AG04450 (cell line): Measurements from ENCODE around the gene ZDHHC7. TPM values are rescaled to one million over a fixed set of nuclear protein-coding genes. Genes with fewer than 3 reads are reported as not detected.

Experiments
- CTCF ChIA-PET: fragments of 300-600, 350-600 bp; formaldehyde crosslinking; extraction: SDS; loops from one replicate; lab custom pipeline; 2022; ENCODE audit warnings: antibody characterized with exemption, inconsistent platforms; lab: Charles Lee
- POLR2A ChIA-PET: fragments of 350-600 bp; formaldehyde crosslinking; extraction: SDS; loops from one replicate; lab custom pipeline; 2021; ENCODE audit warnings: antibody characterized with exemption, inconsistent platforms; lab: Yijun Ruan, JAX
- DNase-seq: peaks from one replicate; pipeline ENCODE4 v3.0.0-alpha.2; 2011; ENCODE audit warnings: low read depth, low spot score
- H3K27ac ChIP-seq: one replicate; pipeline ENCODE4 v1.5.1; 2012; ENCODE audit warnings: low read depth, low read length, control low read depth
- H3K27me3 ChIP-seq: one replicate; pipeline ENCODE4 v1.6.0; 2012; ENCODE audit warnings: low read length; ENCODE audit not compliant: control insufficient read depth, insufficient read depth
- H3K4me3 ChIP-seq: 2 replicates; pipeline ENCODE4 v1.5.1; 2011; ENCODE audit warnings: mild to moderate bottlenecking, low read depth, low read length, control low read depth
- H3K9me3 ChIP-seq: 2 replicates; pipeline ENCODE4 v1.5.1; 2012; ENCODE audit warnings: low read length; ENCODE audit not compliant: control insufficient read depth, insufficient read depth
- CTCF ChIP-seq: IDR thresholded peaks from 2 replicates; pipeline ENCODE4 v1.5.1; 2011; ENCODE audit warnings: low read depth, low read length, control low read depth, inconsistent platforms
- polyA plus RNA-seq: library from polyadenylated mRNA; depleted of rRNA; stranded (reverse); fragments of >200 nt; gene quantifications from 2 replicates; pipeline ENCODE4 v1.2.3, GENCODE V29; 2011

The ZDHHC7 gene
- polyA plus RNA-seq, 1 experiment: 136 TPM

DNA sequence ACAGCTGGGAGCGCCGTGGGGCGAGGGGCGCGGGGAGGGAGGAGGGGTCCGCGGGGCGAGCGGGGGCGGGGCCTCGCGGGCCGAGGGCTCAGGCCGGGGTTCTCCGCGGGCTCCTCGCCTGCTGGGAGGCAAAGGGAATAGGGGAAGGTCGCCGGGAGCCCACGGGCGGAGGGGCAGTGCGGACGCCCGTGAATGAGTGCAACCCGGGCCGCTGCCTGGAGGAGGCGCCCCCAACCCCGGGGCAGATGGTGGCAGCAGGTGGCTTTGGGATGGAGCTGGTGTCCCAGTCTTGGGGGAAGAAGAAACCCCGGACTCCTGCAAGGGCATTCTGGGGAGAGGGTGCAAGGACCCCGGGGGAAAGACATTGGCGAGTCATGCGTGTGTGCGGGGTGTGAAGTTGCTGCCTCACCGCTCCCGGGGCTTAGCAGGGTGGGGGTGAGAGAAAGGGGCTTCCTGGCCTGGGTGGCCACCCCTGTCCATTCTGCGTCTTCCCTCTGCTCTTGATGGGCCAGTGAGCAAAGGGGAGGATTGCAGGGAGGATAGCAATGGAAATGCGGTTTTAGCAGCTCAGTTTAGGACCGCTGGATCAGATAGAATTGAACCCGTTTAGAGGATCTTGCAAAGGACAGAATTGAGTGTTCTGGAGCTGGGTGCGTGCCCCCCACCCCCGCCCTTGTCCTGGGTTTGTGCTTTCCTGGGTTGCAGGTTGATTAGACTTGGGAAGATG is 16.8 kb upstream of the ZDHHC7 start:
- ChIA-PET CTCF (interaction anchor here (0.7 to 1.8 kb wide), 4 partner anchors 20 to 96 kb away, joined by 3 to 13 read pairs (median 5); no protein-coding TSS in a partner anchor), POLR2A (interaction anchor here (0.7 to 2.1 kb wide), 5 partner anchors 15 to 55 kb away, joined by 3 to 13 read pairs (median 3); partner anchors contain the start of gene ZDHHC7)
- peak; percentile 22; the same call in 1 of the 2 replicates for TF ChIP-seq CTCF
- Histone ChIP-seq H3K27ac (no peak overlapping the region), H3K9me3 (no peaks in the 10 kb centered on the region; the same call in 1 of the 2 replicates), H3K4me3 (peak overlapping the region; percentile 79), H3K27me3 (no peaks in the 10 kb centered on the region)
- DNase-seq: no peak

DNA sequence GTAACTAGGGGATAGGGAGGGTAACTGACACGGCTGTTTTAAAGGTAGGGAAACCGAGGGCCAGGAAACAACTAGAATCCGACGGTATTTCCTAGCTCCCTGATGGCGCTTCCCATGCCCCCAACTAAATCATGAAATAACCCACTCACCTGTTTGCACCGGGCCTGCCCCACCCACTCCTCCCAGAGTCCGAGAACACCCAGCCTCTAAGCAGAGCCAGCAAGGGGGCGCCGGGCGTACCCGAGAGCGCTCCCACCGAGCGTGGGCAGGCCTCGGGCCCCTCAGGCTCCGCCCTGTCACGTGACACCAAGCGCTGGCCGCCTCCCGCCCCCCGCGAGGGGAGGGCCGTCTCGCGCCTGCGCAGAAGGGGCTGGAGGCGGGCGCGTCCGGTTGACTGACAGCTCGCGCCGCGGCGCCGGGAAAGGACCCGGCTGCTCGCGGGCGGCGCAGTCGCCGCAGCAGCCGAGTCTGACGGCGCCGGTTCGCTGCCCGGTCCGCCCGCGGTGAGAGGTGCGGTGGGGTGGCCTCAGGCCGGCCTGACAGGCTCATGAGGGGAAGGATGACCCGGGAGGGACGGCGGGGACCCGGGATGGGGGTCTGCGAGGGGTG is 16.1 kb upstream of the ZDHHC7 start, which contains the start of gene KIAA0513:
TSS of gene KIAA0513 (plus strand) at position 447 of the 609 bp plus-strand sequence. CDS start 39,277 bp downstream, outside the sequence.
- peaks cover 2% of the 10 kb centered on the region for H3K9me3 ChIP-seq
- peak within 1 kb of the TSS; percentile 82 for H3K4me3 ChIP-seq
- H3K27ac ChIP-seq: peak within 1 kb of the TSS; percentile 65
- ChIA-PET POLR2A (interaction anchor here (0.6 to 2.1 kb wide), 8 partner anchors 12 to 148 kb away, joined by 3 to 13 read pairs (median 3); partner anchors contain the start of gene ZDHHC7), CTCF (interaction anchor here (0.5 to 1.8 kb wide), 8 partner anchors 11 to 80 kb away, joined by 3 to 13 read pairs (median 3); no protein-coding TSS in a partner anchor)
- peak; percentile 42 for TF ChIP-seq CTCF
- H3K27me3 ChIP-seq: no peaks in the 10 kb centered on the region
- DNase-seq: peak; percentile 84

DNA sequence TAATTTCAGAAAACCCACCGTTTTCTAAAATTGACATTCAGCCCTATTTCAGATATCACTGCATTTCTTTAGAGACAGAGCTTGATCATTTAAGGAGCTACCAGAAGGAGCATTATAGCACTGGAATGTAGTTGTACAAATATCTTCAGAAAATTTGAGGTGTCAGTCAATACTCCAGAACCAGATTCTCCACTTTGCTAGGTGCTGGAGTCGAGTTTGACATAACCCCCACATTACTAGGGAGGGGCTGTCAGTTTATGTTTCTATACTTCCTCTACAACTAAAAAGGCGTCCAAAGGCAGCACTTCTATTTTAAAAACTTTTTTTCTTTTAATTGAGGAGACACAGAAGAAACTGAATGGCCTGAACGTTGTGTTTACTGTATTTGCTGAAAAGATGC is 15.4 kb upstream of the ZDHHC7 start:
- H3K9me3 ChIP-seq: peaks cover 2% of the 10 kb centered on the region
- TF ChIP-seq CTCF: no peak
- H3K27me3 ChIP-seq: no peaks in the 10 kb centered on the region
- CTCF ChIA-PET: interaction anchor here (0.5 to 1.8 kb wide), 10 partner anchors 12 to 287 kb away, joined by 3 to 13 read pairs (median 3); no protein-coding TSS in a partner anchor
- no peak overlapping the region for H3K27ac ChIP-seq
- H3K4me3 ChIP-seq: peak overlapping the region; percentile 82
- POLR2A ChIA-PET: interaction anchor here (0.6 to 2.1 kb wide), 6 partner anchors 11 to 149 kb away, joined by 3 to 13 read pairs (median 4); partner anchors contain the start of gene ZDHHC7
- DNase-seq: no peak

GRCh38 chr16:85025781-85026653 is 14.7 kb upstream of the ZDHHC7 start:
- ChIA-PET CTCF (interaction anchor here (0.6 to 1.8 kb wide), 3 partner anchors 30 to 54 kb away, joined by 3 to 13 read pairs (median 3); no protein-coding TSS in a partner anchor), POLR2A (interaction anchor here (1.6 to 2.1 kb wide), 2 partner anchors 15 to 31 kb away, joined by 7 to 13 read pairs; partner anchors contain the start of gene ZDHHC7)
- Histone ChIP-seq H3K27ac (no peak overlapping the region), H3K9me3 (peaks cover 2% of the 10 kb centered on the region), H3K4me3 (no peak overlapping the region), H3K27me3 (no peaks in the 10 kb centered on the region)
- DNase-seq: no peak
- TF ChIP-seq CTCF: no peak
